Measurements from ENCODE around the gene SCYGR5.

SCYGR5 gene

DNA sequence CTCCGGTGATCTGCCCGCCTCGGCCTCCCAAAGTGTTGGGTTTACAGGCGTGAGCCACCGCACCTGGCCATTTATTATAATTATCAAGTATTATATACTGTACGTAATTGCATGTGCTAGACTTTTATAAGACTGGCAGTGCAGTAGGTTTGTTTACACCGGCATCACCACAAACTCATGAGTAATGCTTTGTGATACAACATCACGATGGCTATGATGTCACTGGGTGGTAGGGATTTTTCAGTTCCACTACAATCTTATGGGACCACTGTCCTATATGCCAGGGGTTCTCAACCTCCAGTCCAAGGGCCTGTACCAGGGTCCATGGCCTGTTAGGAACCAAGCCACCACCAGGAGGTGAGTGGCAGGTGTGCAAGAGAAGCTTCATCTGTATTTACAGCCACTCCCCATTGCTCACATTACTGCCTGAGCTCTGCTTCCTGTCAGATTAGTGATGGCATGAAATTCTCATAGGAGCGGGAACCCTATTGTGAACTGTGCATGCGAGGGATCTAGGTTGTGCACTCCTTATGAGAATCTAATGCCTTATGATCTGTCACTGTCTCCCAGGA is 39.9 kb upstream of the SCYGR5 start:
- Histone ChIP-seq H3K4me2 (ENCODE audit: low read depth, low read length, poor library complexity, severe bottlenecking) (no peak overlapping the region), H2AFZ (ENCODE audit: low read depth, low read length, severe bottlenecking) (no peak overlapping the region), H3K79me2 (ENCODE audit: insufficient read depth, low read length) (no peaks in the 10 kb centered on the region), H3K27me3 (ENCODE audit: low read length) (no peaks in the 10 kb centered on the region), H3K27ac (ENCODE audit: low read depth, low read length) (no peak overlapping the region), H3K9ac (ENCODE audit: low read length) (no peak overlapping the region), H3K4me3 (ENCODE audit: insufficient read depth, low read length, poor library complexity, severe bottlenecking) (no peak overlapping the region), H3K9me3 (ENCODE audit: insufficient read depth, low read length) (no peaks in the 10 kb centered on the region), H4K20me1 (ENCODE audit: low read depth, low read length) (no peaks in the 10 kb centered on the region), H3F3A (ENCODE audit: insufficient read depth) (no peaks in the 10 kb centered on the region), H3K9me2 (replicated peaks; ENCODE audit: insufficient read depth, low read length) (no peaks in the 10 kb centered on the region), H3K36me3 (ENCODE audit: low read length) (no peaks in the 10 kb centered on the region)
- no peak for TF ChIP-seq EZH2phosphoT487 (conservative IDR thresholded peaks at IDR 0.05; ENCODE audit: low read length)
- TF ChIP-seq, protein P1, sequence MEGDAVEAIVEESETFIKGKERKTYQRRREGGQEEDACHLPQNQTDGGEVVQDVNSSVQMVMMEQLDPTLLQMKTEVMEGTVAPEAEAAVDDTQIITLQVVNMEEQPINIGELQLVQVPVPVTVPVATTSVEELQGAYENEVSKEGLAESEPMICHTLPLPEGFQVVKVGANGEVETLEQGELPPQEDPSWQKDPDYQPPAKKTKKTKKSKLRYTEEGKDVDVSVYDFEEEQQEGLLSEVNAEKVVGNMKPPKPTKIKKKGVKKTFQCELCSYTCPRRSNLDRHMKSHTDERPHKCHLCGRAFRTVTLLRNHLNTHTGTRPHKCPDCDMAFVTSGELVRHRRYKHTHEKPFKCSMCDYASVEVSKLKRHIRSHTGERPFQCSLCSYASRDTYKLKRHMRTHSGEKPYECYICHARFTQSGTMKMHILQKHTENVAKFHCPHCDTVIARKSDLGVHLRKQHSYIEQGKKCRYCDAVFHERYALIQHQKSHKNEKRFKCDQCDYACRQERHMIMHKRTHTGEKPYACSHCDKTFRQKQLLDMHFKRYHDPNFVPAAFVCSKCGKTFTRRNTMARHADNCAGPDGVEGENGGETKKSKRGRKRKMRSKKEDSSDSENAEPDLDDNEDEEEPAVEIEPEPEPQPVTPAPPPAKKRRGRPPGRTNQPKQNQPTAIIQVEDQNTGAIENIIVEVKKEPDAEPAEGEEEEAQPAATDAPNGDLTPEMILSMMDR (IDR thresholded peaks at IDR 0.05; ENCODE audit: insufficient read depth, low read length, poor library complexity, severe bottlenecking) = no peak

DNA sequence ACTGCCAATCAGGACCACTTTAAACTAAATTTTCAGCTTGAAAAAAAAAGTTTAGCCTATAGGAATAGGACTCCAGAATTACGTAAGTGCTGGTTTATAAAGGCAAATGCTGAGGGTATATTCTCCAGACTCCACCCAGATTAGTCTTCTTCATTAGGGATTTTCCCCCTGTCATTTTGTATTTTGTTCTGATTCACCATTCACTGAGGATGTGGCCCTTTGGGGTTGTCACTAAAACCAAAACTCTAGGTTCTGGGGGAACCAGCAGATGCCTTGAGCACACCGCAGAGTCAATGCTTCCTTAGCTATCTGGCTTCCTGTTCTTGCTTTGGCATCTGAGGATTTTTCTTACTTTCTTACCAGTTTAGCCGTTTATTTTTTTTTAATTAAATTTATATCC is 38.8 kb upstream of the SCYGR5 start:
- no peaks in the 10 kb centered on the region for H3K79me2 ChIP-seq (ENCODE audit: insufficient read depth, low read length)
- H3K27ac ChIP-seq (ENCODE audit: low read depth, low read length) = no peak overlapping the region
- H3K4me3 ChIP-seq (ENCODE audit: insufficient read depth, low read length, poor library complexity, severe bottlenecking) = no peak overlapping the region
- H4K20me1 ChIP-seq (ENCODE audit: low read depth, low read length) = no peaks in the 10 kb centered on the region
- H3K9me3 ChIP-seq (ENCODE audit: insufficient read depth, low read length) = no peaks in the 10 kb centered on the region
- H2AFZ ChIP-seq (ENCODE audit: low read depth, low read length, severe bottlenecking) = no peak overlapping the region
- no peak overlapping the region for H3K9ac ChIP-seq (ENCODE audit: low read length)
- H3K27me3 ChIP-seq (ENCODE audit: low read length) = no peaks in the 10 kb centered on the region
- no peaks in the 10 kb centered on the region for H3F3A ChIP-seq (ENCODE audit: insufficient read depth)
- TF ChIP-seq, protein P1 (IDR thresholded peaks at IDR 0.05; ENCODE audit: insufficient read depth, low read length, poor library complexity, severe bottlenecking) = no peak
- TF ChIP-seq EZH2phosphoT487 (conservative IDR thresholded peaks at IDR 0.05; ENCODE audit: low read length) = no peak
- no peaks in the 10 kb centered on the region for H3K36me3 ChIP-seq (ENCODE audit: low read length)
- no peak overlapping the region for H3K4me2 ChIP-seq (ENCODE audit: low read depth, low read length, poor library complexity, severe bottlenecking)
- H3K9me2 ChIP-seq (replicated peaks; ENCODE audit: insufficient read depth, low read length) = no peaks in the 10 kb centered on the region

DNA sequence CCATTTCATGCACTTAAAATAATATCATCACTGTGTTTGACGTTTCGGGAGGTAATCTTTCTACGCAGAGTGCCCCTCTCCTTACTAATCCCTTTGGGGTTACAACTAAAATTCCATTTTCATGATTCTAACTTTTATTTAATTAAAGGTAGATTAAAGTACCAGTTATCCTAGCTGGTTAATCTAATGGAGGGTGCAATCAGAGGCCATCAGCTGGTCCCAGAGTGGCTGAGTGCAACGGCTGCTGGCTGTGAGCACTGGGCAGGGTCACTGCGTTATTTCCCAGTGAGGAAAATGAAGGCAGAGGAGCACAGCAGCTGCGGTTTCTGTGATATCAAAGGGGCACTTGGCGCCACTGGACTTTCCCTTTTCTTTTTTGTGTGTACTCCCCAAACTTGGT is 37.2 kb upstream of the SCYGR5 start:
- Histone ChIP-seq H3K4me2 (ENCODE audit: low read depth, low read length, poor library complexity, severe bottlenecking) (no peak overlapping the region), H3K4me3 (ENCODE audit: insufficient read depth, low read length, poor library complexity, severe bottlenecking) (no peak overlapping the region), H3K36me3 (ENCODE audit: low read length) (no peaks in the 10 kb centered on the region), H3K9ac (ENCODE audit: low read length) (no peak overlapping the region), H3K79me2 (ENCODE audit: insufficient read depth, low read length) (no peaks in the 10 kb centered on the region), H4K20me1 (ENCODE audit: low read depth, low read length) (no peaks in the 10 kb centered on the region), H2AFZ (ENCODE audit: low read depth, low read length, severe bottlenecking) (no peak overlapping the region), H3K27me3 (ENCODE audit: low read length) (no peaks in the 10 kb centered on the region), H3K27ac (ENCODE audit: low read depth, low read length) (no peak overlapping the region), H3F3A (ENCODE audit: insufficient read depth) (no peaks in the 10 kb centered on the region), H3K9me3 (ENCODE audit: insufficient read depth, low read length) (no peaks in the 10 kb centered on the region), H3K9me2 (replicated peaks; ENCODE audit: insufficient read depth, low read length) (no peaks in the 10 kb centered on the region)
- no peak for TF ChIP-seq EZH2phosphoT487 (conservative IDR thresholded peaks at IDR 0.05; ENCODE audit: low read length)
- TF ChIP-seq, protein P1 (IDR thresholded peaks at IDR 0.05; ENCODE audit: insufficient read depth, low read length, poor library complexity, severe bottlenecking) = no peak
